Large intestine (tissue), 3 donors: Measurements from ENCODE around the gene NES. TPM values are rescaled to one million over a fixed set of nuclear protein-coding genes. Genes with fewer than 3 reads are reported as not detected.

Experiments used
- DNase-seq, 2 donors: peaks; one replicate each; pipeline versions ENCODE4 v3.0.0 to v3.0.0-alpha.2; 2013
- H3K27ac ChIP-seq: one replicate; pipeline ENCODE4 v1.5.1; 2013; ENCODE audit warnings: low read length
- H3K27me3 ChIP-seq: 2 replicates; pipeline ENCODE4 v1.6.1; 2013; ENCODE audit warnings: low read length; ENCODE audit not compliant: control insufficient read depth, insufficient read depth
- H3K36me3 ChIP-seq: 2 replicates; pipeline ENCODE4 v1.6.1; 2013; ENCODE audit warnings: low read length; ENCODE audit not compliant: control insufficient read depth, insufficient read depth
- H3K4me1 ChIP-seq: one replicate; pipeline ENCODE4 v1.6.1; 2013; ENCODE audit warnings: low read length; ENCODE audit not compliant: control insufficient read depth, insufficient read depth
- H3K4me3 ChIP-seq: one replicate; pipeline ENCODE4 v1.5.1; 2013; ENCODE audit warnings: low read length
- H3K9me3 ChIP-seq: one replicate; pipeline ENCODE4 v1.6.1; 2013; ENCODE audit warnings: mild to moderate bottlenecking, low read depth, low read length, moderate library complexity; ENCODE audit not compliant: control insufficient read depth
- WGBS: methylation state at CpG from one replicate; pipeline ENCODE4 v1.1.5; 2013; ENCODE audit warnings: low lambda C conversion rate; ENCODE audit not compliant: insufficient coverage; 5-methylcytosine and 5-hydroxymethylcytosine counted together
- polyA plus RNA-seq: library from polyadenylated mRNA; unstranded; fragments of 120-200 nt; gene quantifications from one replicate; pipeline ENCODE4 v1.2.1, GENCODE V29; 2013

NES gene
- polyA plus RNA-seq, 1 donor, result 26.5 TPM

- peaks cover 4% of the 10 kb centered on the region for H3K9me3 ChIP-seq
- H3K4me1 ChIP-seq, result peaks cover 14% of the 10 kb centered on the region
- H3K4me3 ChIP-seq, result no peak overlapping the region
- H3K36me3 ChIP-seq, result no peaks in the 10 kb centered on the region
- H3K27me3 ChIP-seq, result peaks cover 29% of the 10 kb centered on the region
- no peak overlapping the region for H3K27ac ChIP-seq
- peak in 1 of 2 donors; percentile 69 for DNase-seq
- no CpG with 5 or more reads among the region's 8 CpGs for WGBS
Observed at GRCh38 chr1:156681196-156681960, 4.2 kb upstream of the NES start.

DNA sequence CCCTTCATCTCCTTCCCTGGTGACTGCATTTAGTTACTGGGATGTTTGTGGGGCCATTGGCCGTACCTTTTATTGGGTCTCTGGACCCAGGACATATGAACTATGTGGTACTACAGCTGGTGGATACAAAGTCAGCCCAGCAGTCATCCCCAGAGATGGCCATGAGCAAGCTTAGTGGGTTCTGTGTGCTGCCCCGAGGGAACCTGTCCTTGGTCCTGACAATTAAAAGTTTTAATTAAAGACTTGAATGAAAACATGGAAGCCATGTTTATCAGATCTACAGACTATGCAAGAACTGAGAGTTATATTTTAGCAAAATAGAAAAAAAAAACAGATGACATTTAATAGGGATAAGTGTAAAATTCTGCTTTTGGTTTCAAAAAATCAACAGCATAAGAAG lies 2.8 kb upstream of the NES start:
- Histone ChIP-seq H3K27ac (no peak overlapping the region), H3K4me3 (no peak overlapping the region), H3K4me1 (peaks cover 14% of the 10 kb centered on the region), H3K27me3 (peaks cover 40% of the 10 kb centered on the region), H3K36me3 (no peaks in the 10 kb centered on the region), H3K9me3 (peaks cover 4% of the 10 kb centered on the region)
- WGBS, result 17% methylated on average over 1 of the region's 2 CpGs
- no peak for DNase-seq

- peak overlapping the region; percentile 42 for H3K4me3 ChIP-seq
- peaks cover 26% of the 10 kb centered on the region for H3K4me1 ChIP-seq
- peaks cover 38% of the 10 kb centered on the region for H3K27me3 ChIP-seq
- H3K27ac ChIP-seq, result peak overlapping the region; percentile 12
- peak in 1 of 2 donors; percentile 74 for DNase-seq
- 0% methylated on average over 1 of the region's 22 CpGs for WGBS
- peaks cover 4% of the 10 kb centered on the region for H3K9me3 ChIP-seq
- peaks cover 9% of the 10 kb centered on the region for H3K36me3 ChIP-seq
Observed at GRCh38 chr1:156677616-156678596, 699 bp upstream of the NES start.

GRCh38 chr1:156676114-156676819 lies 940 bp downstream of the NES start:
- WGBS, result no CpG with 5 or more reads among the region's 49 CpGs
- peaks cover 4% of the 10 kb centered on the region for H3K9me3 ChIP-seq
- H3K27me3 ChIP-seq, result peaks cover 38% of the 10 kb centered on the region
- H3K4me3 ChIP-seq, result peak overlapping the region; percentile 34
- DNase-seq, result no peak
- peak overlapping the region; percentile 47 for H3K27ac ChIP-seq
- peaks cover 23% of the 10 kb centered on the region for H3K4me1 ChIP-seq
- H3K36me3 ChIP-seq, result peaks cover 14% of the 10 kb centered on the region

- WGBS, result 93% methylated on average over 2 of the region's 18 CpGs
- H3K4me1 ChIP-seq, result peaks cover 23% of the 10 kb centered on the region
- H3K27me3 ChIP-seq, result peaks cover 38% of the 10 kb centered on the region
- H3K27ac ChIP-seq, result peak overlapping the region; percentile 47
- H3K4me3 ChIP-seq, result peak overlapping the region; percentile 34
- peaks cover 14% of the 10 kb centered on the region for H3K36me3 ChIP-seq
- peaks cover 4% of the 10 kb centered on the region for H3K9me3 ChIP-seq
- DNase-seq, result peak in 1 of 2 donors; percentile 28
Observed at GRCh38 chr1:156675210-156676113, 1.7 kb downstream of the NES start.

- Histone ChIP-seq H3K27me3 (peaks cover 28% of the 10 kb centered on the region), H3K4me3 (no peak overlapping the region), H3K27ac (no peak overlapping the region), H3K9me3 (peaks cover 4% of the 10 kb centered on the region), H3K4me1 (peaks cover 23% of the 10 kb centered on the region), H3K36me3 (peaks cover 14% of the 10 kb centered on the region)
- no CpG with 5 or more reads among the region's 8 CpGs for WGBS
- DNase-seq, result peak in 1 of 2 donors; percentile 73
Observed at GRCh38 chr1:156673387-156674121, 3.7 kb downstream of the NES start.

GRCh38 chr1:156671804-156672203 lies 5.4 kb downstream of the NES start:
- peaks cover 14% of the 10 kb centered on the region for H3K36me3 ChIP-seq
- no peak overlapping the region for H3K4me3 ChIP-seq
- peaks cover 14% of the 10 kb centered on the region for H3K27me3 ChIP-seq
- DNase-seq, result no peak
- no peak overlapping the region for H3K27ac ChIP-seq
- H3K4me1 ChIP-seq, result peaks cover 15% of the 10 kb centered on the region
- peaks cover 1% of the 10 kb centered on the region for H3K9me3 ChIP-seq
- 100% methylated on average over 2 of the region's 2 CpGs for WGBS

DNA sequence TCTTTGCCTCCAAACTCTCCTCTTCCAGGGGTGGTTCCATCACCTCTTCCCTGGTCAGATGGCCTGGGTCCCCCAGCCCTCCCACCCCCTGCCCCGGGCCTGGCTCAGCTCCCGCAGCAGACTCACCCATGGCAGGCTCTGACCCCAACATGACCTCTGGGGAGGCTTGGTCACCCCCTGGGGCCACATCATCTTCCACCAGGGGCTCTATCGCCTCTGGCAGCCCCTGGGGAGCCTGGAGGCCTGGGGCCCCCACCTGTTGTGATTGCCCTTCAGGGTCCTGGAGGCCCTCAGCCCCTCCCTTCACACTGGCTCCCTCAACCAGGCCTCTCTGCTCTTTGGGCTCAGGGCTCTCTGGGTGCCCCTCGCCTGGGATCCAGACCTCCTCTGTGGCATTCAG lies 6.4 kb downstream of the NES start:
- Histone ChIP-seq H3K4me1 (peaks cover 15% of the 10 kb centered on the region), H3K36me3 (peaks cover 14% of the 10 kb centered on the region), H3K27me3 (peaks cover 6% of the 10 kb centered on the region), H3K27ac (no peak overlapping the region), H3K4me3 (no peak overlapping the region), H3K9me3 (no peaks in the 10 kb centered on the region)
- no CpG with 5 or more reads among the region's 4 CpGs for WGBS
- no peak for DNase-seq

GRCh38 chr1:156670359-156670758 lies 6.8 kb downstream of the NES start:
- no peak overlapping the region for H3K27ac ChIP-seq

More at GRCh38 chr1:156670359-156670758, 6.8 kb downstream of the NES start:
- peaks cover 20% of the 10 kb centered on the region for H3K4me1 ChIP-seq
- H3K36me3 ChIP-seq, result peaks cover 14% of the 10 kb centered on the region
- peaks cover 2% of the 10 kb centered on the region for H3K27me3 ChIP-seq
- WGBS, result no CpG with 5 or more reads among the region's 6 CpGs
- no peak for DNase-seq
- no peak overlapping the region for H3K4me3 ChIP-seq
- H3K9me3 ChIP-seq, result no peaks in the 10 kb centered on the region
